Measurements from ENCODE around the gene AGBL4. TPM values are rescaled to one million over a fixed set of nuclear protein-coding genes. Genes with fewer than 3 reads are reported as not detected.
"Not testable (repeated sequence)": the region's sequence is repeated elsewhere in the genome, so short reads cannot be mapped to it uniquely, and the experiment has no call there.

AGBL4 gene
- total and polyA plus RNA-seq, 5 experiments from 2014 or later: 0.16 to 0.25 TPM; not detected in 3

- ATAC-seq: no peak
Observed at GRCh38 chr1:49363628-49364027, 660.1 kb downstream of the AGBL4 start.

DNA sequence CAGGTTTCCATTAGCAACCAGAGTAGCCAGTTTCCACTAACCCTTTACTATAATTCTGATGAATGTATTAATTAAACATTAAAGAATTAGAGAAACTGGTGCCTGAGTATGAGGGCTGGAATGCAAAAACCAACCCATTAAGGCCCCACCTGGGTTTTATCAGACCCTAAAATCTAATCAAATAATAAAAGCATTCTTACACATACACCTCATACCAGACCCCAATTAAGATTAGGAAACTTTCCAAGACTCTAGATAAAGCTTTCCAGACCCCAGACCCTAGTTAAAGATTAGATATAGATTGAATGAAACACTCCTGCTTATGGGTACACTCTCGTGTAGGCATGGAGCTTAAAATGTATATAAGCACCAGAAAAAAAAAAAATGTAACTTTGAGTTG, 665.7 kb downstream of the AGBL4 start:
- peaks cover 0 to 4% (median 0%) of the 10 kb centered on the region in 9 donors for H3K9me3 Mint-ChIP-seq
- H3K4me1 Mint-ChIP-seq: no peaks in the 10 kb centered on the region
- ATAC-seq (no peak), DNase-seq (no peak)
- POLR2A ChIA-PET: no interaction called here
- no peak overlapping the region for H3K4me3 Mint-ChIP-seq
- no peak overlapping the region for H3K27ac Mint-ChIP-seq
- H3K36me3 Mint-ChIP-seq: peaks cover 0 to 5% (median 0%) of the 10 kb centered on the region in 3 donors
- H3K27me3 Mint-ChIP-seq: peaks cover 0 to 9% (median 4%) of the 10 kb centered on the region in 5 donors

More at GRCh38 chr1:49363628-49364027, 660.1 kb downstream of the AGBL4 start:
- peaks cover 0 to 9% (median 4%) of the 10 kb centered on the region in 5 donors for H3K27me3 Mint-ChIP-seq
- no peak overlapping the region for H3K4me3 Mint-ChIP-seq
- H3K27ac Mint-ChIP-seq: no peak overlapping the region
- no peak for DNase-seq
- peaks cover 0 to 8% (median 0%) of the 10 kb centered on the region in 9 donors for H3K9me3 Mint-ChIP-seq
- no peaks in the 10 kb centered on the region for H3K4me1 Mint-ChIP-seq
- peaks cover 0 to 5% (median 0%) of the 10 kb centered on the region in 3 donors for H3K36me3 Mint-ChIP-seq
- POLR2A ChIA-PET: no interaction called here

DNA sequence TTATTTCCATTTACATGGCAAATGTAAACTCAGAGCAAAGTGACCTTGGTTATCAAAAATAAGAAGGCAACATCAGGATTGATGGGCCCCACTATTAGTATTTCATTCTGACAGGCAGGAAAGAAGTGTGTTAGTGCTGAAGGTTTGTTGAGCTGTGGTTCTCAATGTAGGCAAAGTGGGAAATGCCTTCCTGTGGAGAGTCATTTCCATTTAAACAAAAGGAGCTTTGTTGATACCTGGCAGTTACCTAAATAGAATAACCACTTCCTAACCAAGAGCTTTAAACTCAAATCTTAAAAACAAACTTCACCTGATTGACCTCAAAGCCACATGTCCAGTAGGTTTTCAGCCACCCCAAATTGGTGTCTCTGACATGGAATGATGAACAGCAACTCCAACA, 667.2 kb downstream of the AGBL4 start:
- peaks cover 0 to 2% (median 0%) of the 10 kb centered on the region in 3 donors for H3K36me3 Mint-ChIP-seq
- no peaks in the 10 kb centered on the region for H3K4me1 Mint-ChIP-seq
- no peak overlapping the region for H3K4me3 Mint-ChIP-seq
- ATAC-seq (no peak), DNase-seq (no peak)
- POLR2A ChIA-PET: no interaction called here
- H3K9me3 Mint-ChIP-seq: peaks cover 0 to under 1% (median 0%) of the 10 kb centered on the region in 9 donors
- H3K27ac Mint-ChIP-seq: no peak overlapping the region
- peaks cover 0 to 4% (median under 1%) of the 10 kb centered on the region in 5 donors for H3K27me3 Mint-ChIP-seq

DNA sequence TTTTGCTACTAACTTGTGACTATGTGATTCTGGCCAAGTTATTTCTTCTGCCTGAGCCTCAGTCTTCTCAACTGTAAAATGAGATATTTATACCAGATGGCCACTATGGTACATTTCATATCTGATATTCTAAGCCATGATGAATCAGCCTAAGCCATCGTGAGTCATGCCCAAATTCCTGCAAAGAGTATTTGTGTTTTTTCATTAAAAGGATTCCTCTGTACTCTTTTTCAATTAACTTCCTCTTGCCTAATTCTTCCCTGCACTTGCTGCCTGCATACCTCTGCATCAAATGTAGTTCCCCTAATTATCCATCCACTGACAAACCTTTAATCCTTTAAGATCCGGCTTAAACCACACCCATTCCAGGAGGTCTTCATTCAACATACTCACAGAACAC, 672.0 kb downstream of the AGBL4 start:
- no peak overlapping the region for H3K27ac Mint-ChIP-seq
- H3K9me3 Mint-ChIP-seq: peaks cover 0 to 5% (median 0%) of the 10 kb centered on the region in 9 donors
- H3K36me3 Mint-ChIP-seq: no peaks in the 10 kb centered on the region
- ATAC-seq (no peak), DNase-seq (no peak)
- H3K4me1 Mint-ChIP-seq: no peaks in the 10 kb centered on the region
- POLR2A ChIA-PET: no interaction called here
- H3K27me3 Mint-ChIP-seq: peaks cover 0 to 5% (median 0%) of the 10 kb centered on the region in 5 donors
- no peak overlapping the region for H3K4me3 Mint-ChIP-seq

DNA sequence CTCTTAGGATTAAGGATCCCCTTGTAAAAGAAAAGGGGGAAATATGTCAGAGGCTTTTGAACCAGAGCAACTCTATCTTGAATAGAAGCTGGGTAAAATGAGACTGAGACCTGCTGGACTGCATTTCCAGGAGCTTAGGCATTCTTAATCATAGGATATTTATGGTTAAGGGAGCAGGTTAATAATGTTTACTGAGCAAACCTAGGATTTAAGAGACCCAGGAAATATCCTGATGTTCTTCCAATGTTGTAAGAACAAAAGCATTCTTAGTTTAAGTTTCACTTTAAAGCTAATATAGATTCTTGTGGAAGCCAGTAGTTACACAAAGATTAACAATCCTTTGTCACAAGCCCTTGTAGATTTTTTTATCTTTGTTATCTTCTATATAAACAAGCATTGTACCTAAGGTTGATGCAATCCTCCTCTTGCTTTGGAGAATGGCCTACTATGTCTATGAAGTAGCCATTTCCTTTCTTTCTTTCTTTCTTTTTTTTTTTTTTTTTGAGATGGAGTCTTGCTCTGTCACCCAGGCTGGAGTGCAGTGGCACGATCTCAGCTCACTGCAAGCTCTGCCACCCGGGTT, 676.9 kb downstream of the AGBL4 start:
- Mint-ChIP-seq H3K27me3 (peaks cover 0 to 5% (median under 1%) of the 10 kb centered on the region in 5 donors), H3K4me3 (no peak overlapping the region), H3K4me1 (no peaks in the 10 kb centered on the region), H3K9me3 (peaks cover 0 to 20% (median 8%) of the 10 kb centered on the region in 9 donors), H3K36me3 (peaks cover 0 to 5% (median 0%) of the 10 kb centered on the region in 3 donors), H3K27ac (no peak overlapping the region)
- ATAC-seq (no peak), DNase-seq (no peak)
- POLR2A ChIA-PET: no interaction called here

DNA sequence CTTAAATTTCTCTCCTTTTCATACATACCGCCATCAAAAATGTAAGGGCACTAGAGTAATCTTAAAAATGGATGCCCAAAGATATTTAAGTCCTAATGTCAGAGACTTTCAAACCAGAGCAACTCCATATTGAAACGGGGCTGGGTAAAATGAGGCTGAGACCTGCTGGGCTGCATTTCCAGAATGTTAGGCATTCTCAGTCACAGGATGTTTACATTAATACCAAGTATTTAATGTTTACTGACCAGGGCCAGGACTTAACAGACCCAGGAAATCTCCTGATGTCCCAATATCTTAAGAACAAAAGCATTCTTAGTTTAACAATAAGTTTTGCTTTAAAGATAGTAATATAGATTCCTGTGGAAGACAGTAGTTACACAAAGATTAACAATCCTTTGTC, 683.2 kb downstream of the AGBL4 start:
- DNase-seq: no peak
- Mint-ChIP-seq H3K27ac (no peak overlapping the region), H3K4me3 (no peak overlapping the region), H3K4me1 (no peaks in the 10 kb centered on the region), H3K36me3 (no peaks in the 10 kb centered on the region), H3K27me3 (peaks cover 0 to 4% (median 0%) of the 10 kb centered on the region in 5 donors), H3K9me3 (peaks cover 0 to 10% (median 6%) of the 10 kb centered on the region in 9 donors)
- POLR2A ChIA-PET: no interaction called here
- ATAC-seq: no peak

DNA sequence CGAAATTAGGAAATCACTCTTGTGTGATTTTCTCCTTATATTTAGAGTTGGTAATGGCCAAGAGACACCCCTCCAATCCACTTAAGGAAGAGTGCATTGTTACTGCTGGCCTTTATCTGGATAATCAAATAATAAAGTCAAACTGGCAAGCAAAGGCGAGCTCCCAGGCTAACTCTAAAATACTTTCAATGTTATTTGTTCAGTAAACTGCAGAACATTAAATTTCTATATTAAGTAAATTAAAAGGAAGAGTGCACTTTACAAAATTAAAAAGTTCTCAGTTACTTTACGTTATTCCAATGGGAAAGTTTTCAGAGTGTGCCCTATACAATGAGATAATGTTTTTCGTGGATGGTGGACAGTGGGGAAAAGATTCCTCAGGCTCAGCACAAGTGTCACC, 684.7 kb downstream of the AGBL4 start:
- Mint-ChIP-seq H3K27ac (no peak overlapping the region), H3K27me3 (peaks cover 0 to 8% (median 0%) of the 10 kb centered on the region in 5 donors), H3K4me1 (no peaks in the 10 kb centered on the region), H3K9me3 (peaks cover 0 to 3% (median 0%) of the 10 kb centered on the region in 9 donors), H3K36me3 (no peaks in the 10 kb centered on the region), H3K4me3 (no peak overlapping the region)
- ATAC-seq (no peak), DNase-seq (no peak)
- POLR2A ChIA-PET: no interaction called here

GRCh38 chr1:49337251-49337650, 686.5 kb downstream of the AGBL4 start:
- DNase-seq (no peak), ATAC-seq (no peak)
- Mint-ChIP-seq H3K27ac (no peak overlapping the region), H3K4me1 (no peaks in the 10 kb centered on the region), H3K27me3 (peaks cover 0 to 8% (median 0%) of the 10 kb centered on the region in 5 donors), H3K4me3 (no peak overlapping the region), H3K9me3 (peaks cover 0 to 3% (median 0%) of the 10 kb centered on the region in 9 donors), H3K36me3 (no peaks in the 10 kb centered on the region)
- POLR2A ChIA-PET: no interaction called here

GRCh38 chr1:49333906-49334305, 689.8 kb downstream of the AGBL4 start:
- Mint-ChIP-seq H3K27ac (no peak overlapping the region), H3K9me3 (peaks cover 0 to 3% (median 0%) of the 10 kb centered on the region in 9 donors), H3K4me3 (no peak overlapping the region), H3K4me1 (no peaks in the 10 kb centered on the region), H3K36me3 (no peaks in the 10 kb centered on the region), H3K27me3 (peaks cover 0 to 8% (median 0%) of the 10 kb centered on the region in 5 donors)
- no peak for DNase-seq
- no peak for ATAC-seq
- POLR2A ChIA-PET: no interaction called here

- no peak for DNase-seq
- H3K4me1 Mint-ChIP-seq: no peaks in the 10 kb centered on the region
- no peak overlapping the region for H3K27ac Mint-ChIP-seq
- H3K36me3 Mint-ChIP-seq: no peaks in the 10 kb centered on the region
- H3K4me3 Mint-ChIP-seq: no peak overlapping the region
- POLR2A ChIA-PET: no interaction called here
- H3K27me3 Mint-ChIP-seq: peaks cover 0 to 6% (median 0%) of the 10 kb centered on the region in 5 donors
- H3K9me3 Mint-ChIP-seq: peaks cover 0 to 3% (median 0%) of the 10 kb centered on the region in 9 donors
- no peak for ATAC-seq
Observed at GRCh38 chr1:49331066-49331852, 692.5 kb downstream of the AGBL4 start.

DNA sequence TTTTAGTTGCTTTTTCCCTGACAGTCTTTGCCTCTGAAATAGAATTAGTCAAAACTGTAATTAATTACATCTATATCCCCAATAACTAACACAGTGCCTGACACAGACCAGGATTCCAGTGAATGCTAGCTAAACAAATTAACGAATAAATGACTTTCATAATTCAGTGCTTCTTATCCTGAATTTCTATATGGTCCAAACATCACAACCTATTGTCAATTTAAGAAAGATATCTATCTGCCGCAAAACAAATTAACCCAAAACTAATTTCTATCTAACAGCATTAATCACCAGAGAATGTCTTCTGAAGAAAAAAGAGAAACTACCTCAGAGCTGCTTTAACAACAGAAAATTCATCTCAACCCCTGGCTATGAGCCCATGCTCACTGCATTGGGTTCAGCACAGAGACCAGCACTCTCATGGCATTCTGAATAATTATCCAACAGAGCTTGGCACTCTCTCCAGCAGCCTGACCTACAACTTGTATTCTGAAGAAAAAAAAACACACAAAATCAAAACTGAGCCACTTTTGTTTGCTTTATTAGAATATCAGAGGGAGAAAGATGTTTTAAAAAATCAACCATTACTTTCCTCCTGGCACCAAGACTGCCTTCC, 699.7 kb downstream of the AGBL4 start:
- no peak for DNase-seq
- no peak for ATAC-seq
- Mint-ChIP-seq H3K9me3 (peaks cover 0 to 4% (median 0%) of the 10 kb centered on the region in 9 donors), H3K27ac (no peak overlapping the region), H3K4me1 (no peaks in the 10 kb centered on the region), H3K36me3 (no peaks in the 10 kb centered on the region), H3K27me3 (peaks cover 0 to 5% (median 0%) of the 10 kb centered on the region in 5 donors), H3K4me3 (no peak overlapping the region)
- POLR2A ChIA-PET: no interaction called here

GRCh38 chr1:49320493-49320892, 703.3 kb downstream of the AGBL4 start:
- H3K36me3 Mint-ChIP-seq, DNase-seq, H3K4me1 Mint-ChIP-seq, H3K9me3 Mint-ChIP-seq, H3K4me3 Mint-ChIP-seq, H3K27me3 Mint-ChIP-seq, H3K27ac Mint-ChIP-seq, ATAC-seq, POLR2A ChIA-PET: not testable (repeated sequence)

DNA sequence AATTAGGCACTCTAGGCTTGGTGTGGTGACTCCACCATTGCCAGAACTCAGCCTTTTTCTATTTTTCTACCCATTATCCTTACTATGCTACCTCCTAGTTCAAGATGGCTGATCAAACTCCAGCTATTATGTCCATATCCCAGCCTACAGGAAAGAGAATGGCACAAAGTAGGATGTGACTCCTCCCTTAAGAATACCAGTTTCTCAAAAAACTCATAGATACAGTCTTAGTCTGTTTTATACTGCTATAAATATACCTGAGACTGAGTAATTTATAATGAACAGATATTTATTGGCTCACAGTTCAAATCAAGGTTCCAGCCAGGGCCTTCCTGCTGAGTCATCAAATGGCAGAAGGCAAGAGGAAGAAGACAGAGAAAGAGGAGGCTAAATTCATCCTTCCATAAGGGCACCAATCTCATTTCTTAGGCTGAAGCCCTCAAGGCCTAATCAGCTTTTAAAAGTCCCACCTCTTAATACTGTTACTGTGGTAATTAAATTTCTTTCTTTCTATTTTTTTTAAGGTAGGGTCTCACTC, 704.3 kb downstream of the AGBL4 start:
- no peak for ATAC-seq

More for the DNA sequence above, 704.3 kb downstream of the AGBL4 start:
- POLR2A ChIA-PET: no interaction called here
- no peak overlapping the region for H3K4me3 Mint-ChIP-seq
- no peaks in the 10 kb centered on the region for H3K4me1 Mint-ChIP-seq
- H3K9me3 Mint-ChIP-seq: peaks cover 0 to 6% (median 0%) of the 10 kb centered on the region in 9 donors
- no peak for DNase-seq
- peaks cover 0 to 7% (median 0%) of the 10 kb centered on the region in 5 donors for H3K27me3 Mint-ChIP-seq
- no peaks in the 10 kb centered on the region for H3K36me3 Mint-ChIP-seq
- H3K27ac Mint-ChIP-seq: no peak overlapping the region
